Stimulated activated CD8-positive, alpha-beta memory T cell treated with anti-CD3 and anti-CD28 coated beads, Interleukin-7, amount 100 ng/mL, for 24 hours (primary cell): Measurements from ENCODE around the gene KLK13.

Source experiments
- DNase-seq: peaks from one replicate; pipeline ENCODE4 v3.0.0-alpha.2; 2020; ENCODE audit warnings: low read depth

Gene KLK13, protein sequence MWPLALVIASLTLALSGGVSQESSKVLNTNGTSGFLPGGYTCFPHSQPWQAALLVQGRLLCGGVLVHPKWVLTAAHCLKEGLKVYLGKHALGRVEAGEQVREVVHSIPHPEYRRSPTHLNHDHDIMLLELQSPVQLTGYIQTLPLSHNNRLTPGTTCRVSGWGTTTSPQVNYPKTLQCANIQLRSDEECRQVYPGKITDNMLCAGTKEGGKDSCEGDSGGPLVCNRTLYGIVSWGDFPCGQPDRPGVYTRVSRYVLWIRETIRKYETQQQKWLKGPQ

GRCh38 chr19:51064534-51065220 lies at the start of gene KLK13:
Gene KLK13, minus strand, starts transcription at chr19:51065092. Its CDS starts 25 bp downstream, at chr19:51065067.
- no peak for DNase-seq

DNA sequence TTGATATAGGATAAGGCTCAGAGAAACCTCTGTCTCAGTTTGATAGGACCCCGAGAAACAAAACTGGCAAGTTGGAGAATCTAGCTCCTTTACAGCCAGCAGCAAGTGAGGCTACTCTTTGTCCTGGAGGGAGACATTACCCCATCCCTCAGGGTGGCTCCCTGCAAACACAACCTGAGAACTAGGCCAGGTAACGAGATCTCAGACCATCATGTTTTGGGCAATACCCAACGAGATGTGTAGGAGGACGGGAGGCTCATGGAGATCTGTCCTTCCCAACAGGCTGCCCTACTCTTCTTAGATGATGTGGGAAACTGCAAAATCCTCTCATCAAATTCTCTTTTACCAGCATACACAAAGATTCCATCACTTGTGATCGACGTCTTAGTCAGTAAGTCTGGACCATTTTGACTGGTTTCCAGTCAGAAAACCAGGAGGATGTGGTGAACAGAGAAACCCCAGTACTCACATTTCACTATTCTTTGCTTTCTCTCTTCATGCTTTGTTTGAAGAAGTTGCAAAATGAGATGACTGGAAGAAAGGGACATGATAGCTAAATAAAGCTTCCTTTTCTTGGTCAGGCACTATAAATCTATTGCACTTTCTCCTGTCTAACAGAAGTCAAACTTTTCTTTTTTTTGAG lies 49.3 kb upstream of the KLK13 start:
- no peak for DNase-seq

DNA sequence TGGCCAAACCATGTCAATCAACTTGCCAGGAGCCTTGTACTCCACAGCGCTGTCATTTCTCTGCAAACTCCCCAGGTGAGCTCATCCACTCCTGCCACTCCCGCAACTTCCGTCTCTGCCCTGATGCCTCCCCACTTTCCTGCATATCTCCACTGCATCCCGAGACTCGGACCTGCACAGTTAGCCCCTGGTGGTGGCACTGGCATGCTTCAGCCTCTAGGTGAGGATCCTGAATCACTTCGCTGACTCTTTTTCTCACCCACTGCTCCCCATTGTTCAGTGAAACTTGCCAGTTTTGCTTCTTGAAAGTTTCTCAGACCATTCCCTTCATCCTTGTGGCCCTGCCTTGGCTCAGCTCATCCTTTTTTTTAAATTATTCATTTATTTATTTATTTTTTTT lies 46.7 kb upstream of the KLK13 start:
- no peak for DNase-seq

DNA sequence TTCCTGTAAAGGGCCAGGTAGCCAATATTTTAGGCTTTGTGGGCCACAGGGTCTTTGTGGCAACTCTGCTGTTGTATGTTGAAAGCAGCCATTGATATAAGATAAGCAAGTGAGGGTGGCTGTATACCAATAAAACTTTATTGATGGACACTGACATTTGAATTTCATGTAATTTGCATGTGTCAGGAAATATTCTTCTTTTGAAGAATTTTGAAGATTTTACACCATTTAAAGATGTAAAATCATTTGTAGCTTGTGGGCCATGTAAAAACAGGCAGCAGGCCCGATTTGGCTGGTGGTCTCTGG lies 45.7 kb upstream of the KLK13 start:
- DNase-seq, result no peak

GRCh38 chr19:51108805-51109146 lies 43.9 kb upstream of the KLK13 start:
- DNase-seq, result no peak

- DNase-seq, result peak; percentile 96
Observed at GRCh38 chr19:51108066-51108804, 43.3 kb upstream of the KLK13 start, which contains the start of gene CTU1. Gene CTU1, minus strand, starts transcription at chr19:51108409. Its CDS starts 3,840 bp downstream, at chr19:51104569.

- DNase-seq, result no peak
Observed at GRCh38 chr19:51107406-51108065, 42.6 kb upstream of the KLK13 start.

GRCh38 chr19:51103926-51104341 lies 39.0 kb upstream of the KLK13 start:
- no peak for DNase-seq

DNA sequence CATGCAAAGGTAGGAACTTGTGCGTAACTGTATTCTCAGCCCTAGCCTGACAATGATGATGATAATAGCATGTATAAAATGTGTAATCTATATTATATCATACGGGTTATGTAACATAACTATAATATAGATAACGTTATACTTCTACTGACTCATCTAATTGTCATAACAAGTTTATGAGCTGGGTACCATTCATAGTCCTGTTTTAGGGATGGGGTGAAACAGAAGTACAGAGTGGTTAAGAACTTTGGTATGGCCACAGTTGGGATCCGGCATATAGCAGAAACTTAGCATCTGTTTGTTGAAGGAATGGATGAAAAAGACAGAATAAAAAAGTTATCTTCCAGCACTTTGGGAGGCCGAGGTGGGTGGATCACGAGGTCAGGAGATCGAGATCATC lies 38.1 kb upstream of the KLK13 start:
- DNase-seq, result no peak

DNA sequence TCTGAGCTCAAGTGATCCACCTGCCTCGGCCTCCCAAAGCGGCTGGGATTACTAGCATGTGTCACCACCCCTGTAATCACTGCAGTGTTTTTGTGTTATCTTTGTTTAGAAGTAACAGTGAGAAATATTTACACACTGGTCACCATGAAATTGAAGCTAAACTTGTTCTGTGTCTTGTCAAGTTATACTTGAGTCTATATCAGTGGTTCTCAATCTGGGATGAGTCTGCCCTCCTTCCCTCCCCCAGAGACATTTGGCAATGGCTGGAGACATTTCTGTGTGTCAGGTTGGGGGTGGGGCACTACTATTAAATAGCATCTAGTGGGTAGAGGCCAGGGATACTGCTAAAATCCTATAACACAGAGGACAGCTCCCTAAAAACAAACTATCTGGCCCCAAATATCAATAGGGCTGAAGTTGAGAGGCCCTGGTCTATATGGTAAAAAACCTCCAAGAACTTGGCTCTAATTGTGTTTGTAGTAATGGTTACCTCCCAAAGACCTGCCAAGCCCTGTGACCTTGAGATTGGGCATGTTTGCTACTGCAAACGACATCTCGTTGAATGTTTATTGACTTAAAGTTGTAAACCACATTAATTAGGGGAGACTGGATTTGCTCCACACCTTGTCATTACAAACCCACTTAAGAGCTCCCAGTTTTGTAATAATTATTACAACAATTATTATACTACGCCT lies 36.4 kb upstream of the KLK13 start:
- no peak for DNase-seq

- no peak for DNase-seq
Observed at GRCh38 chr19:51100601-51101000, 35.7 kb upstream of the KLK13 start.

DNA sequence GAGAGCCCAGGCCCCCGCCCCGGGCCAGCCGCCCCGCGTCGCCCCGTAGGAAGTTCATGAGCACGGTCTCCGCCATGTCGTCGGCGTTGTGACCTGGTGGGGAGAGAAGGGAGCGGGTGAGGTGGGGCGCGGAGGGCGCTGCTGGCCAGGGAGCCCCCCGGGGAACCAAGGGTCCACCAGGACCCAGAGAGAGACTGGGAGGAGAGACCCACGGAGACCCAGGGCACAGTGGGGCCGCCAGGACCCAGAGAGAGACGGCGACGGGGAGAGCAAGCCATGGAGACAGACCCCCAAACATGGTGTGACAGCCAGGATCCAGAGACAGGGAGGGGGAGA lies 34.1 kb upstream of the KLK13 start:
- no peak for DNase-seq

DNA sequence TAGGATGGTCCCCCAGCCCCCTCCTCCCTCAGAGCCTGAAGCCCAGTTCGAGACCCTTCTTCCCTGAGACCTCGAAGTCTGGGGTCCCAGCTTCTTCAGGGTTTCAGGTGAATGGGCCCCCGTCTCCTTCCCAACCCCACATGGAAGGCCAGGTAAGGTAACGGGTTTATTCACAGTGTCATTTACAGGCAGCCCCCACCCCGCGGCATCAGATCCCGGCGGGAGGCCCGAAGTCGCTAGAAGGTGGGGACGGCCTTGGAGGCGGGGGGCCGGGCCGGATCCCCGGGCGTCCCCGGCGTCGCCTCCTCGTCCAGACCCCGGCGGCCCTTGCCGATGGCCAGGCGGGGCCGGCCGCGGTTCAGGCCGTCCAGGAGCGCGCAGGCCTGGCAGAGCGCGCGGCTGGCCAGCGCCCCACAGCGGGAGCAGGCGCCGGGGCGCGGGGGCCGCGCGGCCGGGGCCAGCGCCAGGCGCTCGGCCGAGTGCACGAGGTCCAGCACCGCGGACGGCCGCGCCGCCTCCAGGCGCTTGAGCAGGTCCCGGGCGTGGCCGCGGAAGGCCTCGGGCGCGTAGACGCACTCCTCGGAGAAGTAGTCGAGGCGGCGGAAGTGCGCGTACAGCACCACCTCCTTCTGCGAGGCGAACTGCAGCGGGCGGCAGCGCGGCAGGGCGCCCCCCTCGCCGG lies 33.6 kb upstream of the KLK13 start:
- no peak for DNase-seq

GRCh38 chr19:51097796-51098195 lies 32.9 kb upstream of the KLK13 start:
- DNase-seq, result no peak

- peak; percentile 57 for DNase-seq
Observed at GRCh38 chr19:51097166-51097738, 32.4 kb upstream of the KLK13 start.

DNA sequence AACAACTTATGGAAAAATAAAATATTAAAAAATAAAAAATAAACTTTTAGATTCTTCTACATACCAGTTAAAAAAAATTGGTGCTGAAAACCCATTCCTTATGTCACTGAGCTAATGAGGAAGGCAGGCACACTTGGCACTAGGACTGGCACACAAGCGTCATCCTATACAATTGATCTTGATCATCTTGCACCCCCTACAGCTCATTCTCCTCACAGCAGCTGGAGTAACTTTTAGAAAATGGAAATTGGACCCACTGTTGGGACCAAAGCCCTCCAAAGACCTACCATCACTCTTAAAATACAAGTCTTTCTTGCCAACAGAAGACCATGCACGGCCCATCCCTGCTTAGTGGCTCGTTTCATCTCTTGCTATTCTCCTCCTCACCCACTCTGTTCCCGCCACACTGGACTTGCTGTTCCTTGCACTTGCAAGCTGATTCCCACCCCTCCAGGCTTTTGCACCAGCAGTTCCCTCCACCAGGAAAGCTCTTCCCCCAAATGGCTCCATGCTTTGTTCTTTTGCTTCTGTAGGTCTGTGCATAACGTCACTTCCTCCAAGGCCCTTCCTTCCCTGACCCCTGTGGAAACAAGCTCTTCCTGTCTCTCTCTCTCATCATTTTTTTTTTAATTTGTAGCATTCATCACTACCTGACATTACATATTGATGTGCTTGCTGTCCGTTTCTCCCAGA lies 31.7 kb upstream of the KLK13 start:
- no peak for DNase-seq

- no peak for DNase-seq
Observed at GRCh38 chr19:51094696-51095279, 29.9 kb upstream of the KLK13 start.

DNA sequence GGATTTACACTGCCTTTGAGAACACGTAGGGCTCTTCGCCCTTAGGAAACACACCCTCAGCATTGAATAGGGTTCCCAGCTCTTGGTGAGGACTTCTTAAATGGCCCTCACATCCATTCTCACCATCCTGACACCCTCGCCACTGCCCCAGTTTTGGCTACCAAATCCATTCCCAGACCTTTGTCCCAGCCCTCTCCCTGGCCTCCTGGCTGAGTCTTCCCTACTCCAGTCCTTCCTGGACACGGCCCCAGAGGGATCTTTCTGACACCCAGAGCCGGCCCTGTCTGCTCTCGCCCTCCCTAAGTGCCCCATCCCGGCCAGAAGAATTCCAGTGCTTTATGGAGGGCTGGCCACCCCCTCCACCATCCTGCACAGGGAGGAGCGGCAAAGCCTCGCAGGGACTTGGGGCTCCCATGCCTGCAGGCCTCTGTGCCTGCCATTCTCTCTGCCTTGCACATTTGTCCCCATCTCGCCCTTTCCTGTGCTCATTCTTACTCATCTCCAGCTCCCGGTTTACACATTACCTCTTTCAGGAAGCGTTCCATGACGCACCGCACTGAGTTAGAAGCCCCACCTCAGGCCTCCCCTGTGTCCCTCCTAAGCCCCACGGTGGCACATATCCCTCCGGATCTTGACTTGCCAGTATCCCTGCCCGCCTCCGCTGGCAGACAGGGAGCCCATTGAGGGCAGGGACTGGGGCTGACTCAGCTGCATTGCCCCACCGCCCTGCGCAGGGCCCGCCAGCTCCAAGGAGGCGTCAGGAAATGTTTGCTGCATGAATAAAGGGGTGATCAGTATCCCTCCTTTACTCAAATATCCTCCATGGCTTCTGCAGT lies 28.8 kb upstream of the KLK13 start:
- no peak for DNase-seq

DNA sequence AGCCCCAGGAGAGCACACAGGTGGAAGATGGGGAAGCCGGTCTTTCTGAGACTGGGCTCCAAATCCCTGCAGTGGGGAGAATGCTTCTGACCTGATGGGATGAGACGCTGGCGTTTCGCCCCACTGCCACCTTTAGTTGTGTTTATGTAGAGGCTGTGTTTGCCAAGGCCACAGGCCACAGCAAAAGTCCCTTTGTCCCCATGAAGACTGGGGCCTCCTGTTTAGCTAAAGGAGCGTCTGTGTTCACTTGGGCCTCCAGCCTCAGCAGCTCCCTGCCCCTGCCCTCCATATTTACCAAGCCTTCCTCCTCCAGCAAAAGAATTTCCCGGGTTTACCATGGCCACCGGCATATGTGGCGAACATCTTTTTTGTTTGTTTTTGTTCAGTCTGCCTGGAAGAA lies 28.2 kb upstream of the KLK13 start:
- DNase-seq, result no peak
